ENCODE data around the gene CBX7.

The CBX7 gene

DNA sequence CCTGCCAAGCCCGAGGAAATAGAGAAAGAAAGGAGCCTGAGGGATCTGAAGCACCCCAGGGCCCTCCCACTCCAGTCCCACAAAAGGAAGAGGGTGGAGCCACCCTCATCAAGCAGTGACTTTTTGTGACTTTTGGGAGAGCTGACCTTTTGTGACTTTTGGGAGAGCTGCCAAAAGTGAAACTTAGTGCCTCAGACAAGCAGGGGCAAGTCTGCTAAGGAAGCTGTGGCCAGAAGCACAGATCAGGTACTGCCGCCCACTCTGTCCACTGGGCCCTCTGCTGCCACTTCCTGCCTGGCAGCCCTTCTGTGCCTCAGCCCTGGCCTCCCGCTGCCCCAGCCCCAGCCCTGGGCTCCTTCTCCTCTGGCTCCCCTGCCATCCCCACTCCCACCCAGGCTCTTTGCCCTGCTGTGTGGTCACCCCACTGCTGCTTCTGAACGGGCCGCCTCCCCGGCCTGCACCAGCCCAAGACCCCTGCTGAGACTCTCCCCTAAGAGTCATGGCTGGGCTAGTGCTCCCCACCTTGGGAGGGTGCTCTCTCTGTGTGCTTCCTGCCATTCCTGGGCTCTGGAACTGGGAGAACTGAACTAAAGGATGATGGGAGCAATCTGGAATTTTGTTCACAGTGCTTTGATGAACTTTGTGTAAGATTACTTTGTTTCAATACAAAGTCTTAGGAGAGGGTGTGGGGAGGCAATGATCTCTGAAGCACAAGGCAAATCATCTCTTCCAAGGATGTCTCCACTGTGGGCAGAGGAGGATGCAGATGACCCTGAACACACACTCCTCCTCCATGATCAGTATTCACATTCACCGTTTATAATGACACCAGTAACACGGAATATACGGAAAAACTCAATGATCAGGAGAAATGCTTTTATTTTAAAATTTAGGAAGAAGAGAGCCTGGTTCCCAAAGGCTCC is 55.1 kb downstream of the CBX7 start, which contains the start of gene APOBEC3H:
TSS of gene APOBEC3H (plus strand) at position 147 of the 923 bp plus-strand sequence. CDS start 3,035 bp downstream, outside the sequence.
- H2BK5ac ChIP-seq (ENCODE audit: low read depth, low read length, poor library complexity, severe bottlenecking), result peak within 1 kb of the TSS; percentile 6
- peaks cover 0 to 30% of the 10 kb centered on the region in 2 experiments for H3K27me3 ChIP-seq (ENCODE audit: control insufficient read depth in 1 of 2, insufficient read depth in 1 of 2, low read length in 2 of 2)
- H4K8ac ChIP-seq (ENCODE audit: low read length), result peak within 1 kb of the TSS; percentile 99
- H3K79me1 ChIP-seq (replicated peaks; ENCODE audit: low read length, poor library complexity, severe bottlenecking), result no peaks in the 10 kb centered on the region
- peak within 1 kb of the TSS; percentile 4 for H3K27ac ChIP-seq (ENCODE audit: low read length, poor library complexity, severe bottlenecking)
- peak within 1 kb of the TSS; percentile 62 to 91 for H3K4ac ChIP-seq (ENCODE audit: low read depth in 1 of 2, low read length in 2 of 2)
- H3K4me2 ChIP-seq (ENCODE audit: low read length, poor library complexity, severe bottlenecking), result no peak within 1 kb of the TSS
- H3K4me3 ChIP-seq (ENCODE audit: insufficient read depth in 1 of 2, low read depth in 1 of 2, low read length in 2 of 2), result no peak within 1 kb of the TSS
- peaks cover 7% of the 10 kb centered on the region for H3K4me1 ChIP-seq (ENCODE audit: control insufficient read depth, insufficient read depth, low read depth, low read length)
- peak within 1 kb of the TSS; percentile 18 to 86 for H2BK12ac ChIP-seq (ENCODE audit: low read length in 2 of 2)
- H2BK15ac ChIP-seq (ENCODE audit: low read depth, poor library complexity, severe bottlenecking), result peak within 1 kb of the TSS; percentile 55
- H3K36me3 ChIP-seq (ENCODE audit: control insufficient read depth in 1 of 2, insufficient read depth in 2 of 2, low read depth in 1 of 2, low read length in 2 of 2), result no peaks in the 10 kb centered on the region
- peak within 1 kb of the TSS; percentile 83 for H4K91ac ChIP-seq (ENCODE audit: low read length)
- H2BK120ac ChIP-seq (ENCODE audit: low read depth, low read length), result peak within 1 kb of the TSS; percentile 90
- WGBS, result 95% methylated on average over 8 of the region's 9 CpGs
- DNase-seq, result peak; percentile 6
- H3K9ac ChIP-seq (ENCODE audit: low read length), result no peak within 1 kb of the TSS
- H3K9me3 ChIP-seq (ENCODE audit: control insufficient read depth, low read length), result no peaks in the 10 kb centered on the region
- peak within 1 kb of the TSS; percentile 94 to 98 for H3K18ac ChIP-seq (ENCODE audit: low read depth in 1 of 2, low read length in 2 of 2)
- peak within 1 kb of the TSS in 1 of 2 experiments; percentile 90 for H3K14ac ChIP-seq (ENCODE audit: low read length in 2 of 2)
- peak within 1 kb of the TSS; percentile 94 for H2AFZ ChIP-seq (ENCODE audit: low read depth, low read length)
- peak within 1 kb of the TSS; percentile 49 for H2AK5ac ChIP-seq (ENCODE audit: low read length, severe bottlenecking)
- H3K23ac ChIP-seq (ENCODE audit: low read length in 2 of 2), result peak within 1 kb of the TSS in 1 of 2 experiments; percentile 81

DNA sequence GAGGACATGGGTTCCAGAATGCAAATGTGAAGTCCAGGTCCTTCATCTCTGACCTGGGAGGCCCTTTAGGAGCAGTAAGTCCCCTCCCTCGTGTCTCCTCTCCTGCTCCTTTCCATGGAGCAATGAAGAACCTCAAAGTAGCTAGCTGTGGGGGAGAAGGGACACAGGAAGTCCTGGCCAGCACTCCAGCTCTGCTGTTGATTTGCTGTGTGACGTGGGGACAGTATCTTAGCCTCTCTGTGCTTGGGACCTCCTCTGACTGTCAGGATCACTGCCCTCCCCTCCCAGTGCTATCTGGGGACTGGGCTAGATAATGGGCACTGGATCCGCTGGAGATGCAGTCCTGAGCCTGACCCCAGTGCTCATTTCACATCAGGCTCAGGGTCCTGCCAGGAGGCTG is 56.5 kb downstream of the CBX7 start:
- Histone ChIP-seq H2BK12ac (ENCODE audit: low read length in 2 of 2) (no peak overlapping the region), H4K91ac (ENCODE audit: low read length) (no peak overlapping the region), H3K36me3 (ENCODE audit: control insufficient read depth in 1 of 2, insufficient read depth in 2 of 2, low read depth in 1 of 2, low read length in 2 of 2) (no peaks in the 10 kb centered on the region), H3K23ac (ENCODE audit: low read length in 2 of 2) (no peak overlapping the region), H2BK5ac (ENCODE audit: low read depth, low read length, poor library complexity, severe bottlenecking) (no peak overlapping the region), H3K4ac (ENCODE audit: low read depth in 1 of 2, low read length in 2 of 2) (no peak overlapping the region), H3K9ac (ENCODE audit: low read length) (no peak overlapping the region), H3K27ac (ENCODE audit: low read length, poor library complexity, severe bottlenecking) (no peak overlapping the region), H3K4me1 (ENCODE audit: control insufficient read depth, insufficient read depth, low read depth, low read length) (peaks cover 7% of the 10 kb centered on the region), H3K4me3 (ENCODE audit: insufficient read depth in 1 of 2, low read depth in 1 of 2, low read length in 2 of 2) (no peak overlapping the region), H2AK5ac (ENCODE audit: low read length, severe bottlenecking) (no peak overlapping the region), H3K27me3 (ENCODE audit: control insufficient read depth in 1 of 2, insufficient read depth in 1 of 2, low read length in 2 of 2) (peaks cover 8 to 40% of the 10 kb centered on the region in 2 experiments), H3K18ac (ENCODE audit: low read depth in 1 of 2, low read length in 2 of 2) (no peak overlapping the region), H2AFZ (ENCODE audit: low read depth, low read length) (no peak overlapping the region), H2BK120ac (ENCODE audit: low read depth, low read length) (no peak overlapping the region), H3K14ac (ENCODE audit: low read length in 2 of 2) (no peak overlapping the region), H3K79me1 (replicated peaks; ENCODE audit: low read length, poor library complexity, severe bottlenecking) (no peaks in the 10 kb centered on the region), H3K9me3 (ENCODE audit: control insufficient read depth, low read length) (no peaks in the 10 kb centered on the region), H2BK15ac (ENCODE audit: low read depth, poor library complexity, severe bottlenecking) (no peak overlapping the region), H3K4me2 (ENCODE audit: low read length, poor library complexity, severe bottlenecking) (no peak overlapping the region), H4K8ac (ENCODE audit: low read length) (no peak overlapping the region)
- 86% methylated on average over 3 of the region's 3 CpGs for WGBS
- DNase-seq, result no peak

DNA sequence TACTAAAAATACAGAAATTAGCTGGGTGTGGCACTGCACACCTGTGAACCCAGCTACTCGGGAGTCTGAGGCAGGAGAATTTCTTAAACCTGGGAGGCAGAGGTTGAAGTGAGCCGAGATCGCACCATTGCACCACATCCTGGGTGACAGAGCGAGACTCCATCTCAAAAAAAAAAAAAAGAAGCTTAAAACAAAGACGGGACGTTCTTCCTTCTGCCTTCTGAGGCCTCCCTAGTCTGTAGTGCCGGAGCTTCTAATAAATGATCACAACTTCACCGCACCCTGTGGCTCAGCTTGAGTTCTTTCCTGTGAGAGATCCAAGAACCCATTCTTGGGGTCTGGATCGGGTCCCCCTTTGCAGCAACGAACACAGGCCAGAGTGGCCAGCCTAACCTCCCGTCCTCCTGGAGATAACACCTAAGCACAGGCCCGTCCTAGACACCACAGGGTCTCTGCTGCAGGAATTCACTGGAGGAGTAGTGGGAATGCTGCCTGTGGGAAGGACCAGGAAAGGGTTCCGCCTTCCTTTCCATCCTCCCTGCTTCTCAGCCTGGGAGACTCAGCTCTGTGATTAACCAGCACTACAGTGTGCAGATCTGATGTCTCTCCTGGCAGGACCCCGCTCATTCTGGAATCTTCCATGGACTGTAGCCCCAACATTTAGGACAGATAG is 57.6 kb downstream of the CBX7 start:
- Histone ChIP-seq H2BK120ac (ENCODE audit: low read depth, low read length) (no peak overlapping the region), H3K36me3 (ENCODE audit: control insufficient read depth in 1 of 2, insufficient read depth in 2 of 2, low read depth in 1 of 2, low read length in 2 of 2) (no peaks in the 10 kb centered on the region), H3K23ac (ENCODE audit: low read length in 2 of 2) (no peak overlapping the region), H3K27me3 (ENCODE audit: control insufficient read depth in 1 of 2, insufficient read depth in 1 of 2, low read length in 2 of 2) (peaks cover 13 to 45% of the 10 kb centered on the region in 2 experiments), H3K4me3 (ENCODE audit: insufficient read depth in 1 of 2, low read depth in 1 of 2, low read length in 2 of 2) (no peak overlapping the region), H4K8ac (ENCODE audit: low read length) (no peak overlapping the region), H2BK5ac (ENCODE audit: low read depth, low read length, poor library complexity, severe bottlenecking) (no peak overlapping the region), H3K9ac (ENCODE audit: low read length) (no peak overlapping the region), H4K91ac (ENCODE audit: low read length) (no peak overlapping the region), H3K9me3 (ENCODE audit: control insufficient read depth, low read length) (no peaks in the 10 kb centered on the region), H3K27ac (ENCODE audit: low read length, poor library complexity, severe bottlenecking) (no peak overlapping the region), H2AK5ac (ENCODE audit: low read length, severe bottlenecking) (no peak overlapping the region), H2BK15ac (ENCODE audit: low read depth, poor library complexity, severe bottlenecking) (no peak overlapping the region), H2BK12ac (ENCODE audit: low read length in 2 of 2) (no peak overlapping the region), H3K4ac (ENCODE audit: low read depth in 1 of 2, low read length in 2 of 2) (no peak overlapping the region), H3K18ac (ENCODE audit: low read depth in 1 of 2, low read length in 2 of 2) (no peak overlapping the region), H3K79me1 (replicated peaks; ENCODE audit: low read length, poor library complexity, severe bottlenecking) (no peaks in the 10 kb centered on the region), H3K4me2 (ENCODE audit: low read length, poor library complexity, severe bottlenecking) (no peak overlapping the region), H3K14ac (ENCODE audit: low read length in 2 of 2) (no peak overlapping the region), H3K4me1 (ENCODE audit: control insufficient read depth, insufficient read depth, low read depth, low read length) (peaks cover 7% of the 10 kb centered on the region), H2AFZ (ENCODE audit: low read depth, low read length) (no peak overlapping the region)
- WGBS, result 91% methylated on average over 14 of the region's 14 CpGs
- DNase-seq, result no peak
